Measurements from ENCODE around the gene ABHD14A. TPM values are rescaled to one million over a fixed set of nuclear protein-coding genes. Genes with fewer than 3 reads are reported as not detected.

Gene ABHD14A
- total RNA-seq, 1 experiment from 2014 or later: 3.7 TPM

- intact Hi-C loops (cut with micrococcal nuclease; ENCODE audit: unreplicated experiment): no loop called here
- H3K27ac ChIP-seq (ENCODE audit: low read depth, low read length, poor library complexity, severe bottlenecking): peak overlapping the region; percentile 59
These were observed 33.4 kb upstream of the ABHD14A start for GRCh38 chr3:51941463-51941797.

GRCh38 chr3:51941798-51942602 is 32.9 kb upstream of the ABHD14A start, which contains the start of the genes PARP3 and RRP9:
TSS of gene PARP3 (plus strand) at chr3:51942363. CDS start at chr3:51943356, 993 bp downstream.
TSS of gene RRP9 (minus strand) at chr3:51941904. CDS start at chr3:51941867, 37 bp downstream.
- DNase-seq (ENCODE audit: low spot score): peak; percentile 99
- BruUV-seq (replicated peaks): no TSS peak
- Histone ChIP-seq H3K27ac (ENCODE audit: low read depth, low read length, poor library complexity, severe bottlenecking) (peak within 1 kb of the TSS; percentile 74), H3K27me3 (replicated peaks; ENCODE audit: insufficient read depth, low read depth, low read length, poor library complexity) (no peaks in the 10 kb centered on the region), H3K36me3 (ENCODE audit: insufficient read depth, low read length, poor library complexity, severe bottlenecking) (no peaks in the 10 kb centered on the region), H3K4me1 (ENCODE audit: insufficient read depth, low read length, poor library complexity, severe bottlenecking) (peaks cover 6% of the 10 kb centered on the region), H3K9me3 (ENCODE audit: low read depth, low read length, poor library complexity, severe bottlenecking) (no peaks in the 10 kb centered on the region), H3K4me3 (ENCODE audit: low read depth, low read length, poor library complexity, severe bottlenecking) (peak within 1 kb of the TSS; percentile 70)
- ChIA-PET CTCF (interaction anchor here (0.5 to 0.8 kb wide), 4 partner anchors 9 to 109 kb away, joined by 3 to 4 read pairs (median 3); no protein-coding TSS in a partner anchor), POLR2A (ENCODE audit: low non-redundant PET) (no interaction called here)
- intact Hi-C loops (cut with micrococcal nuclease; ENCODE audit: unreplicated experiment): loop anchor here (2.0 kb wide), 1 partner anchor 33 kb away; the partner anchor contains the start of genes ABHD14A and ABHD14B
- TF ChIP-seq, protein P1, sequence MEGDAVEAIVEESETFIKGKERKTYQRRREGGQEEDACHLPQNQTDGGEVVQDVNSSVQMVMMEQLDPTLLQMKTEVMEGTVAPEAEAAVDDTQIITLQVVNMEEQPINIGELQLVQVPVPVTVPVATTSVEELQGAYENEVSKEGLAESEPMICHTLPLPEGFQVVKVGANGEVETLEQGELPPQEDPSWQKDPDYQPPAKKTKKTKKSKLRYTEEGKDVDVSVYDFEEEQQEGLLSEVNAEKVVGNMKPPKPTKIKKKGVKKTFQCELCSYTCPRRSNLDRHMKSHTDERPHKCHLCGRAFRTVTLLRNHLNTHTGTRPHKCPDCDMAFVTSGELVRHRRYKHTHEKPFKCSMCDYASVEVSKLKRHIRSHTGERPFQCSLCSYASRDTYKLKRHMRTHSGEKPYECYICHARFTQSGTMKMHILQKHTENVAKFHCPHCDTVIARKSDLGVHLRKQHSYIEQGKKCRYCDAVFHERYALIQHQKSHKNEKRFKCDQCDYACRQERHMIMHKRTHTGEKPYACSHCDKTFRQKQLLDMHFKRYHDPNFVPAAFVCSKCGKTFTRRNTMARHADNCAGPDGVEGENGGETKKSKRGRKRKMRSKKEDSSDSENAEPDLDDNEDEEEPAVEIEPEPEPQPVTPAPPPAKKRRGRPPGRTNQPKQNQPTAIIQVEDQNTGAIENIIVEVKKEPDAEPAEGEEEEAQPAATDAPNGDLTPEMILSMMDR (conservative IDR thresholded peaks at IDR 0.05; ENCODE audit: low read depth, low read length): peak; percentile 93
- TF ChIP-seq EZH2 (IDR thresholded peaks at IDR 0.05; ENCODE audit: borderline replicate concordance, low read depth, low read length, poor library complexity, severe bottlenecking): no peak

More at GRCh38 chr3:51941463-51941797, 33.4 kb upstream of the ABHD14A start:
- Histone ChIP-seq H3K27me3 (replicated peaks; ENCODE audit: insufficient read depth, low read depth, low read length, poor library complexity) (no peaks in the 10 kb centered on the region), H3K36me3 (ENCODE audit: insufficient read depth, low read length, poor library complexity, severe bottlenecking) (no peaks in the 10 kb centered on the region), H3K4me1 (ENCODE audit: insufficient read depth, low read length, poor library complexity, severe bottlenecking) (peaks cover 6% of the 10 kb centered on the region), H3K9me3 (ENCODE audit: low read depth, low read length, poor library complexity, severe bottlenecking) (no peaks in the 10 kb centered on the region), H3K4me3 (ENCODE audit: low read depth, low read length, poor library complexity, severe bottlenecking) (peak overlapping the region; percentile 70)
- BruUV-seq (replicated peaks): no TSS peak
- ChIA-PET CTCF (interaction anchor here (0.5 to 0.8 kb wide), 4 partner anchors 9 to 110 kb away, joined by 3 to 4 read pairs (median 3); no protein-coding TSS in a partner anchor), POLR2A (ENCODE audit: low non-redundant PET) (no interaction called here)
- DNase-seq (ENCODE audit: low spot score): no peak
- TF ChIP-seq, protein P1 (conservative IDR thresholded peaks at IDR 0.05; ENCODE audit: low read depth, low read length): no peak
- no peak for TF ChIP-seq EZH2 (IDR thresholded peaks at IDR 0.05; ENCODE audit: borderline replicate concordance, low read depth, low read length, poor library complexity, severe bottlenecking)

DNA sequence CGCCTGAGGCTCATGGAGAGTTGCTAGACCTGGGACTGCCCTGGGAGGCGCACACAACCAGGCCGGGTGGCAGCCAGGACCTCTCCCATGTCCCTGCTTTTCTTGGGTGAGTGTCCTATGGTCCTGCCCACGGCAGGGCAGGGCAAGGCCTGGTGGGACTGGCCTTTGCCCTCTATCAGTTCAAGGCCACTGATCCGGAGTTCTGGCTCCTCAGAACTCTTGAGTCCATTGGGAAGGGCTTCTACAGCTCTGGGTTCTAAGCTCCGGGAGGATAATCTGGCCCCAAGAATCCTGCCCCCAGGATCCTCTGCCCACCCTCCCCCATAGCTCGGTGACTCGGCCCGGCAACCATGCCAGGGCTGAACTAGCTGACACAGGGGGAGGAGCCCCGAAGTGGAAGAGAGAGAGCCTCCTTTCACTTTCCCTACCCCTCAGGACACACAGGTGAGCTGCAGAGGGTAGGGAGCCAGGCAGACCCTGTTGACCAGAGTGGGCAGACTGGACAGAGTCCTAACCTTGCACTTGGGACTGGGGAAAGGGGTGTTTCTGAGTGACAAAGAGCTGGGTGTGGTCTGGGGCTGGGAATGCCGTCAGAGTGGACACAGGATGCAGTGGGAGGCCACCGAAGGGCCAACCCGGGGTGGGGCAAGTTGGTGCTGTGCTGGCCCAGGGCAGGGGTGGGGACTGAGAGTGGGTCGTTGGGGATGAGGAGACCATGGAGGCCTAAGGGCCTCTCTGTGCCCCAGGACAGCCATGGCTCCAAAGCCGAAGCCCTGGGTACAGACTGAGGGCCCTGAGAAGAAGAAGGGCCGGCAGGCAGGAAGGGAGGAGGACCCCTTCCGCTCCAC is 32.0 kb upstream of the ABHD14A start:
- no peak for DNase-seq (ENCODE audit: low spot score)
- TF ChIP-seq EZH2 (IDR thresholded peaks at IDR 0.05; ENCODE audit: borderline replicate concordance, low read depth, low read length, poor library complexity, severe bottlenecking): no peak
- TF ChIP-seq, protein P1 (conservative IDR thresholded peaks at IDR 0.05; ENCODE audit: low read depth, low read length): no peak
- H3K36me3 ChIP-seq (ENCODE audit: insufficient read depth, low read length, poor library complexity, severe bottlenecking): no peaks in the 10 kb centered on the region
- no peaks in the 10 kb centered on the region for H3K9me3 ChIP-seq (ENCODE audit: low read depth, low read length, poor library complexity, severe bottlenecking)
- peak overlapping the region; percentile 74 for H3K27ac ChIP-seq (ENCODE audit: low read depth, low read length, poor library complexity, severe bottlenecking)
- ChIA-PET CTCF (no interaction called here), POLR2A (ENCODE audit: low non-redundant PET) (no interaction called here)
- BruUV-seq (replicated peaks): no TSS peak
- H3K27me3 ChIP-seq (replicated peaks; ENCODE audit: insufficient read depth, low read depth, low read length, poor library complexity): no peaks in the 10 kb centered on the region
- H3K4me1 ChIP-seq (ENCODE audit: insufficient read depth, low read length, poor library complexity, severe bottlenecking): peaks cover 6% of the 10 kb centered on the region
- intact Hi-C loops (cut with micrococcal nuclease; ENCODE audit: unreplicated experiment): loop anchor here (2.0 kb wide), 1 partner anchor 32 kb away; the partner anchor contains the start of genes ABHD14A and ABHD14B
- peak overlapping the region; percentile 70 for H3K4me3 ChIP-seq (ENCODE audit: low read depth, low read length, poor library complexity, severe bottlenecking)
